GM15510 (cell line): ENCODE results near the gene UBE2H.

Experiments
- POLR2A ChIP-seq: IDR thresholded peaks from 3 replicates; pipeline ENCODE4 v1.6.1; 2011; ENCODE audit warnings: borderline replicate concordance; ENCODE audit not compliant: insufficient read length; ENCODE audit errors: extremely low read depth

The UBE2H gene

GRCh38 chr7:129782818-129783583 lies 169.8 kb downstream of the UBE2H start:
- no peak for TF ChIP-seq POLR2A

GRCh38 chr7:129781928-129782817 lies 170.6 kb downstream of the UBE2H start:
- no peak for TF ChIP-seq POLR2A

- TF ChIP-seq POLR2A: no peak
Observed at GRCh38 chr7:129780974-129781927, 171.5 kb downstream of the UBE2H start.
